ENCODE results near the gene FMN2.

FMN2 gene
- total RNA-seq: 0 to 0.36 (median 0) reads per million in 4 experiments

- no peak for DNase-seq
These were observed at the start of gene FMN2 for GRCh38 chr1:240091614-240092300. Gene FMN2 (plus strand): TSS chr1:240091883. CDS start chr1:240092110, 227 bp downstream.

GRCh38 chr1:240044620-240045019, 47.1 kb upstream of the FMN2 start:
- no peak for DNase-seq

GRCh38 chr1:240046000-240046399, 45.7 kb upstream of the FMN2 start:
- no peak for DNase-seq

- DNase-seq: no peak
These were observed 37.5 kb upstream of the FMN2 start for GRCh38 chr1:240054109-240054701.

GRCh38 chr1:240055936-240056335, 35.7 kb upstream of the FMN2 start:
- DNase-seq: no peak

GRCh38 chr1:240056350-240056749, 35.3 kb upstream of the FMN2 start:
- no peak for DNase-seq

GRCh38 chr1:240058049-240058448, 33.6 kb upstream of the FMN2 start:
- no peak for DNase-seq

- DNase-seq: no peak
These were observed 22.7 kb upstream of the FMN2 start for GRCh38 chr1:240068961-240069360.

GRCh38 chr1:240070188-240070587, 21.5 kb upstream of the FMN2 start:
- no peak for DNase-seq

GRCh38 chr1:240073097-240073496, 18.6 kb upstream of the FMN2 start:
- no peak for DNase-seq

- no peak for DNase-seq
These were observed 17.3 kb upstream of the FMN2 start for GRCh38 chr1:240074422-240074821.

GRCh38 chr1:240074908-240075307, 16.8 kb upstream of the FMN2 start:
- no peak for DNase-seq

GRCh38 chr1:240084337-240084736, 7.3 kb upstream of the FMN2 start:
- DNase-seq: no peak

GRCh38 chr1:240084749-240085148, 6.9 kb upstream of the FMN2 start:
- no peak for DNase-seq

- no peak for DNase-seq
These were observed 5.0 kb upstream of the FMN2 start for GRCh38 chr1:240086726-240087125.

- DNase-seq: no peak
These were observed 1.7 kb upstream of the FMN2 start for GRCh38 chr1:240090014-240090413.

GRCh38 chr1:240090957-240091600, 604 bp upstream of the FMN2 start:
- no peak for DNase-seq

GRCh38 chr1:240092301-240093119, 827 bp downstream of the FMN2 start:
- DNase-seq: no peak

- DNase-seq: no peak
These were observed 1.7 kb downstream of the FMN2 start for GRCh38 chr1:240093120-240093961.

- DNase-seq: no peak
These were observed 2.5 kb downstream of the FMN2 start for GRCh38 chr1:240094041-240094722.

GRCh38 chr1:240096974-240097373, 5.3 kb downstream of the FMN2 start:
- DNase-seq: no peak

- no peak for DNase-seq
These were observed 6.9 kb downstream of the FMN2 start for GRCh38 chr1:240098534-240098933.

Measured in effector CD8-positive, alpha-beta T cell (primary cell).